ENCODE measurements around the gene TSPAN31. TPM values are rescaled to one million over a fixed set of nuclear protein-coding genes. Genes with fewer than 3 reads are reported as not detected.

The TSPAN31 gene, protein sequence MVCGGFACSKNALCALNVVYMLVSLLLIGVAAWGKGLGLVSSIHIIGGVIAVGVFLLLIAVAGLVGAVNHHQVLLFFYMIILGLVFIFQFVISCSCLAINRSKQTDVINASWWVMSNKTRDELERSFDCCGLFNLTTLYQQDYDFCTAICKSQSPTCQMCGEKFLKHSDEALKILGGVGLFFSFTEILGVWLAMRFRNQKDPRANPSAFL
- 36.4 and 39.7 TPM in 2 replicates for total RNA-seq (2011; cell fraction: chromatin; rRNA removed; ENCODE audit: low replicate concordance)
- total RNA-seq (2011; cell fraction: nucleolus; rRNA removed), result 29.6 and 31.4 TPM in 2 replicates
- 39.6 and 43.3 TPM in 2 replicates for total RNA-seq (2011; cell fraction: nucleoplasm; rRNA removed)
- total RNA-seq (2014; rRNA removed) (11.3 and 14.0 TPM in 2 replicates), total RNA-seq (2014; rRNA removed; fragmentation: Illumina TruSeq; extraction: Trizol) (14.3 and 14.7 TPM in 2 replicates), total RNA-seq (2015; rRNA removed; fragmentation: Illumina TruSeq; extraction: Trizol) (12.6 and 14.3 TPM in 2 replicates), total RNA-seq (2021) (11.0 and 12.4 TPM in 2 replicates), polyA plus RNA-seq (2011; rRNA removed) (13.8 and 24.9 TPM in 2 replicates), polyA plus RNA-seq (2014; fragmentation: Illumina TruSeq; extraction: Trizol) (17.6 and 20.5 TPM in 2 replicates), polyA plus RNA-seq (2014; fragmentation: Nextera tagmentation; extraction: Ambion mirVana) (10 to 100 TPM; 20.1 to 26.4 TPM), polyA plus RNA-seq (2014; rRNA removed) (11.6 and 20.3 TPM in 2 replicates), polyA minus RNA-seq (2011; rRNA and poly(A)+ RNA removed) (10.0 and 19.6 TPM in 2 replicates), Bru-seq, nascent RNA (percentile 67 among the genes with signal in this experiment), BruChase-seq, experiment 1, labeled RNA remaining after a 2-hour chase (percentile 62 among the genes with signal in this experiment), BruChase-seq, experiment 2, labeled RNA remaining after a 6-hour chase (percentile 60 among the genes with signal in this experiment)
- polyA plus RNA-seq (2011; cell fraction: cytosol; rRNA removed), result 14.8 and 19.7 TPM in 2 replicates
- polyA plus RNA-seq (2011; cell fraction: nucleus; rRNA removed), result 14.7 and 19.0 TPM in 2 replicates
- 19.0 and 31.1 TPM in 2 replicates for polyA plus RNA-seq (2012)
- polyA minus RNA-seq (2011; cell fraction: cytosol; rRNA and poly(A)+ RNA removed), result 5.6 and 6.3 TPM in 2 replicates
- polyA minus RNA-seq (2011; cell fraction: nucleus; rRNA and poly(A)+ RNA removed), result 10.2 and 10.6 TPM in 2 replicates
- long read RNA-seq, experiment 1, transcript TSPAN31-201 (6 exons, 1,849 nt), result major isoform, 11 of 50 reads
- long read RNA-seq, experiment 1, partial matches to known transcripts, result 29 of 50 reads
- long read RNA-seq, experiment 1, other reads (novel, unspliced or antisense), result 9 of 50 reads
- long read RNA-seq, experiment 2, transcript TSPAN31-201 (6 exons, 1,849 nt), result major isoform, 5 of 11 reads
- long read RNA-seq, experiment 2, partial matches to known transcripts, result 1 of 11 reads
- long read RNA-seq, experiment 2, other reads (novel, unspliced or antisense), result 5 of 11 reads
- long read RNA-seq, experiment 3, transcript TSPAN31-201 (6 exons, 1,849 nt), result major isoform, 11 of 13 reads
- long read RNA-seq, experiment 3, partial matches to known transcripts, result 1 of 13 reads
- long read RNA-seq, experiment 3, other reads (novel, unspliced or antisense), result 1 of 13 reads

DNA sequence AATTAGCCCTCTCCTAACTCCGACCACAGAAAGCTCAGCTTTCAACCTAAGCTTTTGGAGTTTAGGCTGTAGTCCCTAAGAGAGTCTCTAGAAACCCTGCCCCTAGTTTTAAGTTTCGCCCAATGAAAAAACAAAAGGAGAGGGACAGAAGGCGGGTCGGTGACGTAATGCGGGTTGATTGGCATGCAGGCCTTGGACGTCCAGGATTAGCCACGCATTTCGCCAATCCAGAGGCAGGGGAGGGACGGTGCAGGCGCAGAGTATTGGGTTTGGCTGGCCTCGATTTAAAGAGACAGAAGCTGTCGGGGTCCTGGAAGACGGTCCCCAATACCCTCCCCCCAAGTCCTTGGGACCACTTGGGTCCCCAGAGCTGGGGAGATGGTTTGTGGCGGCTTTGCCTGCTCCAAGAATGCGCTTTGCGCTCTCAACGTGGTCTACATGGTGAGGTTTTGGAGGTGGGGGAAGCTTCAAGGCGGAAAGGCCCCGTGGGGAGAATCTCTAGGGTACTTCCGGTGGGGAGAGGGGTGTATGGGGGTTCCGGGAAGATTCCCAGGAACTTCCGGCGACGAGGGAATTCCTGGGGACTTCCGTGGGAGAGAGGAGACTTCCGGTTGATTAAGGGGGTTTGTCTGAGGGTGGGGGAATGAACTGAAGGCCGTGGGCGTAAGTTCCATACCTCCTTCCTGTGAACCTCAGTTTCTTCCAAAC lies at the start of gene TSPAN31:
Gene TSPAN31 (plus strand): TSS at position 263 of the 708 bp plus-strand sequence. CDS start 116 bp downstream, at position 379.
- no peaks in the 10 kb centered on the region for H3K9me3 ChIP-seq (replicated peaks; ENCODE audit: control insufficient read depth, insufficient read depth, low read depth, low read length)
- 1% methylated on average over 29 of the region's 29 CpGs for WGBS (ENCODE audit: insufficient coverage, low coverage, missing lambda C conversion rate)
- BruUV-seq (replicated peaks), result no TSS peak
- peak; percentile 93 for ATAC-seq
- in situ Hi-C loops (cut with MboI), result loop anchor here (10.0 kb wide), 1 partner anchor 430 kb away; no protein-coding TSS in a partner anchor
- H3K27ac ChIP-seq (ENCODE audit: extremely low read depth, low read depth, low read length), result peak within 1 kb of the TSS; percentile 84
- H3K27me3 ChIP-seq (ENCODE audit: control insufficient read depth in 2 of 2, insufficient read depth in 2 of 2, low read length in 2 of 2), result peaks cover 0 to 3% of the 10 kb centered on the region in 2 experiments; a peak in 2 of 5 replicates
- H3K36me3 ChIP-seq (ENCODE audit: control insufficient read depth, insufficient read depth, low read length), result peaks cover 40% of the 10 kb centered on the region
- H3K4me2 ChIP-seq (ENCODE audit: insufficient read depth, low read length), result peak within 1 kb of the TSS; percentile 88
- H3K4me3 ChIP-seq, result peak within 1 kb of the TSS; percentile 59
- ChIA-PET POLR2A (interaction anchor here (0.6 to 2.5 kb wide), 17 partner anchors 9 to 230 kb away, joined by 3 to 15 read pairs (median 3); partner anchors contain the start of genes CYP27B1, DDIT3, EEF1AKMT3 and METTL1), CTCF (ENCODE audit: low intra/inter-chr PET ratio) (no interaction called here)
- peak; percentile 78 to 98 (median 88) for DNase-seq (ENCODE audit: extremely low read depth in 1 of 4, low spot score in 3 of 4)
- H2AFZ ChIP-seq (ENCODE audit: low read depth, low read length), result peak within 1 kb of the TSS; percentile 90
- H3K79me2 ChIP-seq (ENCODE audit: control insufficient read depth, insufficient read depth, low read length), result peaks cover 19% of the 10 kb centered on the region
- H3K9me1 ChIP-seq (ENCODE audit: control insufficient read depth, insufficient read depth, low read length), result no peaks in the 10 kb centered on the region
- H3K9ac ChIP-seq (ENCODE audit: insufficient read depth in 1 of 2, low read depth in 2 of 2, low read length in 2 of 2), result peak within 1 kb of the TSS; percentile 88 to 95
- peaks cover 7 to 12% of the 10 kb centered on the region in 2 experiments; a peak in 3 of 5 replicates for H3K4me1 ChIP-seq (replicated peaks in 1 of 2; ENCODE audit: control insufficient read depth in 2 of 2, insufficient read depth in 2 of 2, low read length in 2 of 2)
- peak; percentile 99 for FAIRE-seq
- intact Hi-C loops (cut with micrococcal nuclease), result no loop called here
- H4K20me1 ChIP-seq (replicated peaks; ENCODE audit: control insufficient read depth, insufficient read depth, low read length), result no peaks in the 10 kb centered on the region
- TF ChIP-seq TRIM24 (IDR thresholded peaks at IDR 0.05) (0 out of 4 replicates have a peak, but pooled peaks of 1 of the 2 experiments have one; percentile 31), ELF2 (CRISPR knock-in tag; IDR thresholded peaks at IDR 0.05) (0 out of 2 replicates have a peak, but pooled peaks have one; percentile 22), EGR1 (conservative IDR thresholded peaks at IDR 0.05) (peak; percentile 77), TGIF2 (CRISPR knock-in tag; IDR thresholded peaks at IDR 0.05) (no peak)
- TF ChIP-seq, protein P1, sequence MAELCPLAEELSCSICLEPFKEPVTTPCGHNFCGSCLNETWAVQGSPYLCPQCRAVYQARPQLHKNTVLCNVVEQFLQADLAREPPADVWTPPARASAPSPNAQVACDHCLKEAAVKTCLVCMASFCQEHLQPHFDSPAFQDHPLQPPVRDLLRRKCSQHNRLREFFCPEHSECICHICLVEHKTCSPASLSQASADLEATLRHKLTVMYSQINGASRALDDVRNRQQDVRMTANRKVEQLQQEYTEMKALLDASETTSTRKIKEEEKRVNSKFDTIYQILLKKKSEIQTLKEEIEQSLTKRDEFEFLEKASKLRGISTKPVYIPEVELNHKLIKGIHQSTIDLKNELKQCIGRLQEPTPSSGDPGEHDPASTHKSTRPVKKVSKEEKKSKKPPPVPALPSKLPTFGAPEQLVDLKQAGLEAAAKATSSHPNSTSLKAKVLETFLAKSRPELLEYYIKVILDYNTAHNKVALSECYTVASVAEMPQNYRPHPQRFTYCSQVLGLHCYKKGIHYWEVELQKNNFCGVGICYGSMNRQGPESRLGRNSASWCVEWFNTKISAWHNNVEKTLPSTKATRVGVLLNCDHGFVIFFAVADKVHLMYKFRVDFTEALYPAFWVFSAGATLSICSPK (IDR thresholded peaks at IDR 0.05; ENCODE audit: borderline replicate concordance), result peak; percentile 41; the same call in 1 of the 2 replicates
- TF ChIP-seq, protein P2, sequence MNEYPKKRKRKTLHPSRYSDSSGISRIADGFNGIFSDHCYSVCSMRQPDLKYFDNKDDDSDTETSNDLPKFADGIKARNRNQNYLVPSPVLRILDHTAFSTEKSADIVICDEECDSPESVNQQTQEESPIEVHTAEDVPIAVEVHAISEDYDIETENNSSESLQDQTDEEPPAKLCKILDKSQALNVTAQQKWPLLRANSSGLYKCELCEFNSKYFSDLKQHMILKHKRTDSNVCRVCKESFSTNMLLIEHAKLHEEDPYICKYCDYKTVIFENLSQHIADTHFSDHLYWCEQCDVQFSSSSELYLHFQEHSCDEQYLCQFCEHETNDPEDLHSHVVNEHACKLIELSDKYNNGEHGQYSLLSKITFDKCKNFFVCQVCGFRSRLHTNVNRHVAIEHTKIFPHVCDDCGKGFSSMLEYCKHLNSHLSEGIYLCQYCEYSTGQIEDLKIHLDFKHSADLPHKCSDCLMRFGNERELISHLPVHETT (CRISPR knock-in tag; conservative IDR thresholded peaks at IDR 0.05 in 1 of 2, IDR thresholded peaks at IDR 0.05 in 1 of 2), result peak in 1 of 2 experiments; percentile 75; a peak in 1 of 4 replicates
- TF ChIP-seq, protein P3, sequence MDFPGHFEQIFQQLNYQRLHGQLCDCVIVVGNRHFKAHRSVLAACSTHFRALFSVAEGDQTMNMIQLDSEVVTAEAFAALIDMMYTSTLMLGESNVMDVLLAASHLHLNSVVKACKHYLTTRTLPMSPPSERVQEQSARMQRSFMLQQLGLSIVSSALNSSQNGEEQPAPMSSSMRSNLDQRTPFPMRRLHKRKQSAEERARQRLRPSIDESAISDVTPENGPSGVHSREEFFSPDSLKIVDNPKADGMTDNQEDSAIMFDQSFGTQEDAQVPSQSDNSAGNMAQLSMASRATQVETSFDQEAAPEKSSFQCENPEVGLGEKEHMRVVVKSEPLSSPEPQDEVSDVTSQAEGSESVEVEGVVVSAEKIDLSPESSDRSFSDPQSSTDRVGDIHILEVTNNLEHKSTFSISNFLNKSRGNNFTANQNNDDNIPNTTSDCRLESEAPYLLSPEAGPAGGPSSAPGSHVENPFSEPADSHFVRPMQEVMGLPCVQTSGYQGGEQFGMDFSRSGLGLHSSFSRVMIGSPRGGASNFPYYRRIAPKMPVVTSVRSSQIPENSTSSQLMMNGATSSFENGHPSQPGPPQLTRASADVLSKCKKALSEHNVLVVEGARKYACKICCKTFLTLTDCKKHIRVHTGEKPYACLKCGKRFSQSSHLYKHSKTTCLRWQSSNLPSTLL (IDR thresholded peaks at IDR 0.05), result no peak

Data from K562 (cell line).